NCI-H748 treated with DMSO at 0.1 percent for 48 hours (cell line): ENCODE data around the gene VRK1.

Source experiments
- DNase-seq: peaks from one replicate; lab custom pipeline; 2025; lab: John Stamatoyannopoulos, UW

VRK1 gene

DNA sequence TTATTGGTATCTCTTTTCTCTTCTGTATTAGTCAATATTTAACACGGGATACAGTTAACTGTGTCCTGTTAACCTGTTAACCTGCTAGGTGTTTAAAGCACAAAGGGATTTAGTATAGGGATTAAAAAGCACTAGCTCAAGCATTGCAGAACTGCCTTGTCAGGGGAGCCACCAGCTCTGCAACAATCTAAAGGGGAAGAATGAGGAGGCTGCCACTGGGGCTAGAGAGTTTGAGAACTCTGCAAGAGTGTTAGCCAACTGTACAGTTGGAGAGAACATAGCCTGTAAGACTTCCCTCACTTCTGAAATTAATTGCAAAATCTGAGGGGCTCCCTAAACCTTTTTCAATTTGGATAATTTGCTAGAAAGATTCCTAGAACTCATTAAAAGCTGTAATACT lies 6.5 kb upstream of the VRK1 start:
- DNase-seq: no peak

GRCh38 chr14:96792003-96792402 lies 5.2 kb upstream of the VRK1 start:
- DNase-seq: no peak

DNA sequence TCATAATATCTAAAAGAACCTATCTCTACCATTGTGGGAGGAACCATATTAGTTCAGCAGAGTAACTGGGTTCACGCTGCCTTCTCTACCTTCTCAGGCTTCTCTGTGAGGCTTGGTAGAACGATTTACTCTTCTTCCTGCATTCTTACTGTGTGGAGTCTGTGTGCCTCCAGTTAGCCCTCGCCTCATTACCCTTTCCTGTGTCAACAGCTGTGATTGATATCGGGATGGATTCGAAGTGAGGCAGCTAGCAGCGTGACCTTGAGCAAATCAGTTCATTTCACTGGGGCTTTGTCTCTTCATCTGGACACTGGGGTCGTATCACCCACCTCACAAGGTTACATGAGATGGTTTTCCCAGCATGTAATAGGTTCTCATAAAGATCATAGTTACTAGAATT lies 4.6 kb upstream of the VRK1 start:
- no peak for DNase-seq

DNA sequence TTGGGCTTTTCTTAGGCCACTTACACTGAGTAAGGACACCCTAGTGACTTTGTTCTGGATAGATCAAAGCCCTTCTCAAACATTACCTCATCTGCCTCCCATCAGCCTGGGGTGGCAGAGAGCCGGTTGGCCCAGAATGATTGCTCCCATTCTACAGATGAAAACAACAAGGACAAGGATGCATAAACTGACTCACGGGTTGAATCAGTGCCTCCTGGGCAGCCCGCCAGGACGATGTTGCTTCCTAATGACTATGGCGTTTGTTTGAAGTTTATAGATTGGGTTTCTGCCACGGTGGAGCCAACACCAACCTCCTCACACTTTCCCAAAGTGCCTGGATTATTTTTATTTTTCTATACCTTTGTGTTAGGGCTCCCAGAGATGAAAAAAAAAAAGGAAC lies 3.6 kb upstream of the VRK1 start:
- no peak for DNase-seq

DNA sequence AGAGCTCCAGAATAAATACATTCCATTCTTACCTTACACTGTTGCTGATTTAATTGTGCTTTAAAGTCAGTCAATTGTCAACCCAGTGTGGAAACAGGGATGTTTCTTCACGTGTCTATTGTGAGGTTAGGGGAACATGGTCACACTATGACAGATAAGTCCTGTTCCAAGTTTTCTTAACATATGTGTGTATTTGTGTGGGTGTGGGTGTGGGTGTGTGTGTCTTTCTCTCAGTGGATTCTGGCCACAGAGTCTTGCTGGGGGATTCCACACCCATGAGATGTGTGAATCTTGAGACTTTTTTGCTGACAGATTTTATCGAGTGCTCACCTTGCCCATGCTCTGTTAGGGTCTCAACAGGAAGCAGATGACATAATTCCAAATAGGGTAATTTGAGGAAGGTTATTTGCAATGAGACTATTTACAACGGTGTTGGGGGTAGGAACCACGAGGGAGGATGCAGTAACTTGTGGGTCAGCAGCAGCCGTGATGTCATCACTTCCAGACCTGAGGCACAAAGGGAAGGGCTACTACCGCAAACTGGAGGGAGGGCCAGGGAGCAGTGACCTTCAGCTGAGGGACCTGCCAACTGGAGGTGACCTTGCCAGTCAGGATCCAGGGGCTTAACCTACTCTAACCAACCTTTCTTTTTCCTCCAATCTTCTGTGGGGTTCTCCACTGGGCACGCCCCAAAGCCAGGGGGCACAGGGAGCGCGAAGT lies 1.9 kb upstream of the VRK1 start:
- DNase-seq: no peak

DNA sequence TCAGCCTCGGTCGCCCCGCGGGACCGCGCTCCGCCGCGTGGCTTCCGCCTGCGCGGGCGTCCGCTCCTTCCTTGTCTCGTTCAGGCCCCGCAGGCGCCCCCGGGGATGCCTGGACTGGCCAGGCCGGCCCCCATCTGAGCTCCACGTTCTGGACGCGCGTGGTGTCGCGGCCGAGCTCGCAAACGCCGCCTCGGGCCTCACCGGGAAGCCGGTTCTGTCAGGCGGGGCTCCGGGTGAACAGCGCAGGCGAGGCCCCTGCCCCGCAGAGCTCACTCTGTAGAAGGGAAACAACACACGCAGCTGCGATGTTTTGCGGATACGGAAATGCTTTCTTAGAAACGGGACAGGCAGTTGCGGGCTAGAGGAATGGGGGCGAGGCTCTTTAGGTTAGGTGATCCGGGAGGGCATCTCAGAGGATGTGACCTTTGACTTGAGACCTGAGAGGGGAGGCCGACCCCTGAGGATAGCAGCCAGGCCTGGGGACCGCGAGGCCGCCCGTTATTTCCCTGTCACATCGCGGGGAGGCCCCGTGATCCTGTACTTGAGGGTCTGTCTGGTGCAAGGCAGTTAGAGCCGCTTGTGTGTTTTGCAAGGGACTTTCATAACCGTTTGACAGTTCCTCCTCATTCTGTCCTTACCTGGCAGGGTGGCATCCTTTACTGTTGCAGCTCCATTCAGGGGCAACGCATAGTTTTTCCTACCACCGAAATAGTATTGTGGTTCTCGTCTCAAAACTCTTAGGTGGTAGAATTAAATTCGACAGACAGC lies 584 bp downstream of the VRK1 start:
- DNase-seq: peak; percentile 41

GRCh38 chr14:96798956-96799355 lies 1.8 kb downstream of the VRK1 start:
- DNase-seq: no peak

DNA sequence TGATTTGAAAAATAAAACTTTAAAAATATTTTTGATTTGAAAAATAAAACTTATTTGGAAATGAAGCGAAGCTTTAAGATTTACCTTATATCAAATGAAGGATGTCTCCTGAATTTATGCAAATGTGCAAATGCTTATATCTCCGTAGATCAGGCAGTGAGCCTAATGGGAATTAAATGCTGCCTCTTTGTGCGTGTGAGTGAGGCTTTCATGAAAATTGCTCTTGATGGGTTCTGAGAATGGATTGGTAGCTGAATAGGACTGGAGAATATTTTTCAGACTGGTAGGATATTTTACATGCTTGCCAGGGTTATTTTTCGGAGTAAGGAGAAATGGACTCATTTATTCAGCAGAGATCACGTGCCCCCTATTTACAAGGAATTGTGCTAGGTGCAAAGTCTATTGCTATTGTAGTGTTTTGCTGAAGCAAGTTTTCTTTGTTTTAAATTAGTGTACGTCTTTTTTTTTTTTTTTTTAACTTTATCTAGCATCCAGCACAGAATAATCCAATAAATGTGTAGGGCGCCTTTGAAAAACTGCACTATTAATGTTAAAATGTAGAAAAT lies 2.4 kb downstream of the VRK1 start:
- DNase-seq: no peak

GRCh38 chr14:96801931-96802330 lies 4.7 kb downstream of the VRK1 start:
- DNase-seq: no peak

DNA sequence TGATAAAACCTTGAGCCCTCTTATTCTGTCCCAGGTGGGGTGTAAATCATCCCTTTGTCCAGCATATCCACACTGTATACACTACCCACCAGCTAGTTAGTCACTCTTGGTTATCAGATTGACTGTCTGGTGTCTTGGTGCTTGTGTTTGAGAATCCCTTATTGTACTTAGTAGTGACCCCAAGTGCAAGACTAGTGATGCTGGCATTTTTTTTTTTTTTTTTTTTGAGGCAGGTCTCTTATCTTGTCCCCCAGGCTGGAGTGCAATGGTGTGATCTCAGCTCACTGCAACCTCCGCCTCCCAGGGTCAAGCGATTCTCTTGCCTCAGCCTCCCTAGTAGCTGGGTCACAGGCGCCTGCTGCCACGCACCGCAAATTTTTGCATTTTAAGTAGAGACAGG lies 5.8 kb downstream of the VRK1 start:
- no peak for DNase-seq

GRCh38 chr14:96803958-96804357 lies 6.8 kb downstream of the VRK1 start:
- DNase-seq: no peak

DNA sequence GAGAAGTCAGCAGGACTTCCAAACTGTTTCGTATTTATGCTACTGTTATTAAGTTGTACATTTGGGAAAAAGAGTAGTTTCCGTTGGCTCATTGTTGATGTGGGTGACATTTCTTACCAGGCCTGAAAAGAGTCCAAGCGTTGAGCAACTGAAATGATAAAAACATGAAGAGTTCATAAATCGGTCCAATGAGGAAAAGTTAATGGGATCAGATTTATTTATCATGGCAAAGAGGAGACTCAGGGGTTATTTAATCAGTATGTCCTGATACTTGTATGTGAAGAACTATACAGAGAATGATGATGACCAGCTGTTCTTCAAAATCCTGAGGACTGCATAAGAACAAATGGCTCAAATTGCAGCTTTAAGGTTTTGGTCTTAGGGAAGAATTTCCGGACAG lies 7.7 kb downstream of the VRK1 start:
- DNase-seq: no peak

DNA sequence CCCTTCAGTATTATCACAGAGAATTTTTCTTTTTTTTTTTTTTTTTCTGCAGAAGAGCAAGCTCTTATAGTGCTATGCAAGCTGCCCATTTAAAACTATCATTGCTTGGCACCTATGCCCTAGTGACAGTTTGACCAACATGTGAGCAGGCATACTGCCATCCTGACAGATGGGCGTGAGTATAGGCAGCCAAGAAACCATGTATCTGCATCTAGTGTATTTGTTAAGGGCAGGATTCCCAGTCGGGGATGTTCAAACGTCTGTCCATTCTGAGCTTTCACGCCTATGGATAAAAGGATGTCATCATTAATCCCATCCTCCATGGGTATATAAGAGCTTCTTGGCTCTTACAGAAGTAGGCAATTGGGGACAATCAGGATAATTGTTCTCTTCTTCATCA lies 8.8 kb downstream of the VRK1 start:
- DNase-seq: no peak

DNA sequence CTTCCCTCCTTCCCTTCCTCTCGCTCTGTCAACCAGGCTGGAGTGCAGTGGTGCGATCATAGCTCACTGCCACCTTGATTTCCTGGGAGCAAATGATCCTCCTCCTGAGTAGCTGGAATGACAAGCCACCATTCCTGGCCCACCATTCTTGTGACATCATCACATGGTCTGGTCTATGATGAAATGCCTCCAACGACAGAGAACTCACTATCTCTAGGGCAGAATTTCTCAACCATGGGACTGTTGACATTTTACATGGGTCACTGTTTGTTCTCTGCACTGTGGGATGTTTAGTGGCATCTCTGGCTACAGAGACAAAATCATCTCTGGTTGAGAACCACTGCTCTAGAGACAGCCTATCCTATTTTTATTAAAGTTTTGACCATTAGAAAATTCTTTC lies 9.7 kb downstream of the VRK1 start:
- DNase-seq: no peak

- no peak for DNase-seq
These were observed 11.6 kb downstream of the VRK1 start for GRCh38 chr14:96808619-96809406.

DNA sequence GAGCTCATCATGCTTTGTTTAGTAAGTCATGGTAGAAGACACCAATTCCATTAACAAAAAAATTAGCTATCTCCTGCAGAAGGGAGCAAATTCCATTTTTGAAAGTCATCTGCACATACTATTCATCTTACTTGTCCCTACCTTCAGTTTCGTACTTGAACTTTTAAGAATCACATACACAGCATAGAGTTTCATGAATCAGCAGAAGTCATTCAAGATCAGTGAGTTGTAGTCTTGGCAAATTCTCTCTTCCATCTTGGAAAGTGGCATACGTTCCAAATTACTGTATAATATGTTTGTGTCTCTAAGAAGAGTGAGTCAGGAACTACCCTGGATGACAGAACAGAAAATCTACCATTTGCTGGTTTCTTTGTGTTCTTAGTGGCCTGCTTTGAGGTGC lies 14.1 kb downstream of the VRK1 start:
- DNase-seq: no peak

GRCh38 chr14:96811985-96812667 lies 14.9 kb downstream of the VRK1 start:
- no peak for DNase-seq

DNA sequence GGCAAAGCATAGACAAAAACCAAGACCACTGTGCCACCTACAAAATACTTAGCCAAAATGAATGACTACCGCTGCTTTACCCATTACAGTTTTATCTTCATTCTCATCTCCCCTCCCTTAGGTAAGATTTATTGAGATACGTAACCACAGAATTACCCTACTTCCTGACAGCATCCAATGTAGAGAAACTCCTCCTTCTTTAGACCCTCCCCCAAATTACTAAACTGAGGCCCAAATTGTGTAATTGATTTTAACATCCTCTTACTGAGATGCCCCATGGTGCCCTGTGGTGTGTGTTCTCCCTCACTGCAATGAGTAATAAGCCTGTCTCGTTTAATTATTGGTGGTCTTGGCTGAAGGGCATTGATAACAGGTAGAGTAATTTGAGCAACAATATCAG lies 19.1 kb downstream of the VRK1 start:
- no peak for DNase-seq

GRCh38 chr14:96817750-96818666 lies 20.8 kb downstream of the VRK1 start:
- no peak for DNase-seq

GRCh38 chr14:96821501-96821900 lies 24.3 kb downstream of the VRK1 start:
- no peak for DNase-seq

- no peak for DNase-seq
These were observed 26.5 kb downstream of the VRK1 start for GRCh38 chr14:96823652-96824051.
